OCI-LY7 (cell line): Measurements from ENCODE around the gene SLC25A13. TPM values are rescaled to one million over a fixed set of nuclear protein-coding genes. Genes with fewer than 3 reads are reported as not detected.

Source experiments
- BruUV-seq: library from RNA; stranded (reverse); fragments of 400-500 nt; replicated peaks from 2 replicates; lab custom pipeline; 2021; lab: Mats Ljungman, UMichigan
- CTCF ChIA-PET: fragments of 300-600 bp; sonication (Branson Sonifier 250); formaldehyde crosslinking; loops from one replicate; lab custom pipeline; 2022; ENCODE audit warnings: antibody characterized with exemption; ENCODE audit not compliant: unreplicated experiment; lab: Charles Lee
- POLR2A ChIA-PET: fragments of 300-600 bp; sonication (Branson Sonifier 250); formaldehyde crosslinking; loops from one replicate; lab custom pipeline; 2022; ENCODE audit warnings: antibody characterized with exemption; lab: Charles Lee
- DNase-seq: peaks from one replicate; pipeline ENCODE4 v3.0.0-alpha.2; 2015; ENCODE audit warnings: low spot score
- H2AFZ ChIP-seq: fragments of 200-600 bp; sonication (generic), shearing (Covaris generic); 2 replicates; pipeline ENCODE4 v1.6.1; 2014; ENCODE audit warnings: mild to moderate bottlenecking, antibody characterized with exemption, low read length, moderate library complexity
- H3K27ac ChIP-seq: fragments of 200-600 bp; sonication (generic); 2 replicates; pipeline ENCODE4 v1.5.1; 2014; ENCODE audit warnings: mixed run types, low read depth, mild to moderate bottlenecking, moderate library complexity, low read length, inconsistent platforms; ENCODE audit not compliant: poor library complexity, severe bottlenecking
- H3K36me3 ChIP-seq: fragments of 200-600 bp; sonication (generic); 2 replicates; pipeline ENCODE4 v1.6.1; 2014; ENCODE audit warnings: mild to moderate bottlenecking, antibody characterized with exemption, low read length, moderate library complexity, mixed read lengths; ENCODE audit not compliant: insufficient read depth
- H3K4me1 ChIP-seq: fragments of 200-600 bp; sonication (generic); 2 replicates; pipeline ENCODE4 v1.5.1; 2014; ENCODE audit warnings: mild to moderate bottlenecking, low read length; ENCODE audit not compliant: insufficient read depth, poor library complexity, severe bottlenecking
- H3K4me2 ChIP-seq: fragments of 200-600 bp; sonication (generic); 2 replicates; pipeline ENCODE4 v1.6.1; 2014; ENCODE audit warnings: mild to moderate bottlenecking, low read length
- H3K4me3 ChIP-seq: fragments of 200-600 bp; sonication (generic); 2 replicates; pipeline ENCODE4 v1.5.1; 2014; ENCODE audit warnings: mild to moderate bottlenecking, low read depth, low read length; ENCODE audit not compliant: poor library complexity, severe bottlenecking
- H3K79me2 ChIP-seq: fragments of 200-600 bp; sonication (generic); 2 replicates; pipeline ENCODE4 v1.6.1; 2016; ENCODE audit warnings: low read depth, mild to moderate bottlenecking, low read length, moderate library complexity, mixed read lengths; ENCODE audit not compliant: insufficient read depth
- H3K9me2 ChIP-seq: fragments of 200-600 bp; sonication (generic); 2 replicates; pipeline ENCODE4 v1.6.1; 2016; ENCODE audit warnings: mild to moderate bottlenecking, low read length, mixed read lengths; ENCODE audit not compliant: insufficient read depth
- H3K9me3 ChIP-seq: fragments of 200-600 bp; sonication (generic); 2 replicates; pipeline ENCODE4 v1.6.1; 2014; ENCODE audit warnings: mild to moderate bottlenecking, mixed run types, low read length, mixed read lengths
- H4K20me1 ChIP-seq: fragments of 200-600 bp; sonication (generic); 2 replicates; pipeline ENCODE4 v1.6.1; 2014; ENCODE audit warnings: mild to moderate bottlenecking, antibody characterized with exemption, low read length, moderate library complexity, mixed read lengths; ENCODE audit not compliant: insufficient read depth
- CTCF ChIP-seq: fragments of 200-600 bp; sonication (generic); conservative IDR thresholded peaks from 2 replicates; pipeline ENCODE4 v1.5.1; 2014; ENCODE audit warnings: mild to moderate bottlenecking, antibody characterized with exemption, low read length, moderate library complexity, mixed read lengths
- EZH2phosphoT487 ChIP-seq: fragments of 200-600 bp; sonication (generic); IDR thresholded peaks from 2 replicates; pipeline ENCODE4 v1.6.1; 2018; ENCODE audit warnings: low read depth, borderline replicate concordance, mild to moderate bottlenecking, mixed run types, antibody characterized with exemption, low read length, moderate library complexity, mixed read lengths
- intact Hi-C: fragments of 100-400 bp; cut with micrococcal nuclease; formaldehyde crosslinking; loops from one replicate; pipeline ENCODE4 v1.10.0; 2022; ENCODE audit not compliant: unreplicated experiment
- total RNA-seq, 2 experiments: library from RNA; depleted of rRNA in 1 of 2; stranded (reverse); fragments of >200 nt in 1 of 2; shearing (Covaris generic) in 1 of 2; gene quantifications; 2 replicates each; pipeline ENCODE4 v1.2.3, GENCODE V29; 2014 to 2022

The SLC25A13 gene
- total RNA-seq, 2 experiments from 2014 or later = 0.63 TPM; not detected in 1

GRCh38 chr7:96127746-96128145 is 194.2 kb downstream of the SLC25A13 start:
- H3K79me2 ChIP-seq = no peaks in the 10 kb centered on the region
- H4K20me1 ChIP-seq = no peaks in the 10 kb centered on the region
- no peak overlapping the region for H2AFZ ChIP-seq
- ChIA-PET POLR2A (no interaction called here), CTCF (no interaction called here)
- H3K9me2 ChIP-seq = no peaks in the 10 kb centered on the region
- no peaks in the 10 kb centered on the region for H3K4me1 ChIP-seq
- H3K4me2 ChIP-seq = no peak overlapping the region
- no peaks in the 10 kb centered on the region for H3K9me3 ChIP-seq
- TF ChIP-seq EZH2phosphoT487 (no peak), CTCF (no peak)
- DNase-seq = no peak
- no TSS peak for BruUV-seq
- H3K36me3 ChIP-seq = no peaks in the 10 kb centered on the region
- no peak overlapping the region for H3K4me3 ChIP-seq
- intact Hi-C loops = no loop called here
- no peak overlapping the region for H3K27ac ChIP-seq

GRCh38 chr7:96126382-96126781 is 195.5 kb downstream of the SLC25A13 start:
- intact Hi-C loops = no loop called here
- H3K4me2 ChIP-seq = no peak overlapping the region
- ChIA-PET POLR2A (interaction anchor here (1.0 kb wide), 1 partner anchor 14 kb away, joined by 3 read pairs; no protein-coding TSS in a partner anchor), CTCF (no interaction called here)
- H3K79me2 ChIP-seq = no peaks in the 10 kb centered on the region
- H2AFZ ChIP-seq = no peak overlapping the region
- H3K36me3 ChIP-seq = no peaks in the 10 kb centered on the region
- no TSS peak for BruUV-seq
- no peak overlapping the region for H3K4me3 ChIP-seq
- DNase-seq = no peak
- no peak for TF ChIP-seq EZH2phosphoT487
- TF ChIP-seq CTCF = no peak
- no peak overlapping the region for H3K27ac ChIP-seq
- no peaks in the 10 kb centered on the region for H3K9me3 ChIP-seq
- H3K9me2 ChIP-seq = no peaks in the 10 kb centered on the region
- no peaks in the 10 kb centered on the region for H3K4me1 ChIP-seq
- no peaks in the 10 kb centered on the region for H4K20me1 ChIP-seq

- Histone ChIP-seq H3K79me2 (no peaks in the 10 kb centered on the region), H4K20me1 (no peaks in the 10 kb centered on the region), H3K4me1 (no peaks in the 10 kb centered on the region), H3K9me3 (no peaks in the 10 kb centered on the region), H2AFZ (no peak overlapping the region), H3K4me3 (no peak overlapping the region), H3K4me2 (no peak overlapping the region), H3K9me2 (no peaks in the 10 kb centered on the region), H3K36me3 (no peaks in the 10 kb centered on the region), H3K27ac (no peak overlapping the region)
- BruUV-seq = no TSS peak
- TF ChIP-seq EZH2phosphoT487 = no peak
- no peak for DNase-seq
- intact Hi-C loops = no loop called here
- ChIA-PET CTCF (no interaction called here), POLR2A (no interaction called here)
These were observed 199.2 kb downstream of the SLC25A13 start for GRCh38 chr7:96122746-96123145.
